Natural killer cell treated with Interleukin-12 subunit alpha and Interleukin-12 subunit beta and Interleukin-15 and Interleukin-18, amount 100 ng/mL, for 72 hours (primary cell): ENCODE measurements around the gene POR. TPM values are rescaled to one million over a fixed set of nuclear protein-coding genes. Genes with fewer than 3 reads are reported as not detected.
"Not testable (repeated sequence)": the region's sequence is repeated elsewhere in the genome, so short reads cannot be mapped to it uniquely, and the experiment has no call there.

ENCODE experiments used
- ATAC-seq, 2 donors: fragments of 150-1000 bp; cut with Tn5 transposase in 1 of 2; sonication (Bioruptor Pico), chemical (Tn5 transposase) in 1 of 2; 2 replicates each; pipeline ENCODE4 v1.10.0; 2021
- DNase-seq: peaks from one replicate; pipeline ENCODE4 v3.0.0; 2022; ENCODE audit warnings: low spot score
- H3K27ac Mint-ChIP-seq, 2 donors: 1 replicate in 1 of 2; 2 replicates in 1 of 2; pipeline ENCODE4 v1.8.0; 2022; ENCODE audit warnings: mixed read lengths in 2 of 2, mild to moderate bottlenecking in 1 of 2, moderate library complexity in 1 of 2
- H3K27me3 Mint-ChIP-seq, 2 donors: 1 replicate in 1 of 2; 2 replicates in 1 of 2; pipeline ENCODE4 v1.8.0; 2022; ENCODE audit warnings: mixed read lengths in 2 of 2
- H3K36me3 Mint-ChIP-seq: one replicate; pipeline ENCODE4 v1.8.0; 2022; ENCODE audit warnings: mixed read lengths
- H3K4me1 Mint-ChIP-seq, 2 donors: 1 replicate in 1 of 2; 2 replicates in 1 of 2; pipeline ENCODE4 v1.8.0; 2022; ENCODE audit warnings: low read depth in 2 of 2, mixed read lengths in 2 of 2, mild to moderate bottlenecking in 1 of 2
- H3K4me3 Mint-ChIP-seq: one replicate; pipeline ENCODE4 v1.8.0; 2022; ENCODE audit warnings: mixed read lengths
- H3K9me3 Mint-ChIP-seq: 2 replicates; pipeline ENCODE4 v1.8.0; 2022; ENCODE audit warnings: mixed read lengths
- total RNA-seq, 2 donors: library from RNA; stranded (reverse); gene quantifications; one replicate each; pipeline ENCODE4 v1.2.3, GENCODE V29; 2022

The POR gene
- total RNA-seq, 2 donors from 2014 or later, result 112 to 164 TPM

DNA sequence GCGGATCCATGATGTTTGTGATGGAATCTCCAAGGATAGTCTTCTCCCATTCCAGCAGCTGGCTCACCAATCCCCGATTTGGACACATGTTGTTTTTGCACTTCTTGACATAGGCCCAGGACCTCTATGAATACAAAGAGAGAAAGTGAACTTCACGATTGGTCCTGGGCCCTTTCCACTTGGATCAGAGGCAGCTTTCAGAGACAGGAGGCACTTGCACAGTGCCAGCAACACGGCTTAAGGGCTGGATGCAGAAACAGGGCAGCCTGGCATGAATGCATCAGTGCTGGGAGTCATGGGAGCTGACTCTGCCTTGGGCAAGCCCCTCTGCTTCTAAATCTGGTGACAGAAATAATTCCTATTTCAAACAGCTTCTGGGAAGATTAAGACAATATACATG lies 81.5 kb downstream of the POR start:
- Mint-ChIP-seq H3K9me3 (no peaks in the 10 kb centered on the region), H3K4me1 (peaks cover 30 to 52% of the 10 kb centered on the region in 2 donors), H3K4me3 (peak overlapping the region; percentile 28), H3K27me3 (no peaks in the 10 kb centered on the region), H3K36me3 (peaks cover 7% of the 10 kb centered on the region), H3K27ac (peak overlapping the region; percentile 57 to 80)
- ATAC-seq, result no peak
- no peak for DNase-seq

DNA sequence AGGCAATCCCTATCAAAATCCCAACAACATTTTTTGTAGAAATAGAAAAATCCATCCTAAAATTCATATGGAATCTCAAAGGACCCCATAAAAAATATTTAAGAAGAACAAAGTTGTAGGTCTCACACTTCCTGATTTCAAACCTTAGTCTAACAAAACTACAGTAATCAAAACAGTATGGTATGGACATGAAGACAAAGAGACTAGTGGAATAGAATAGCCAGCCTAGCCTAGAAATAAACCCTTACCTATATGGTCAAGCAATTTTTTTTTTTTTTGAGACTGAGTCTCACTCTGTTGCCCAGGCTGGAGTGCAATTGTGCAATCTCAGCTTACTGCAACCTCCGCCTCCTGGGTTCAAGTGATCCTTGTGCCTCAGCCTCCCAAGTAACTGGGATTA lies 83.1 kb downstream of the POR start:
- H3K4me1 Mint-ChIP-seq, result peaks cover 30 to 50% of the 10 kb centered on the region in 2 donors
- no peak for DNase-seq
- no peaks in the 10 kb centered on the region for H3K9me3 Mint-ChIP-seq
- H3K27me3 Mint-ChIP-seq, result no peaks in the 10 kb centered on the region
- no peak for ATAC-seq
- H3K4me3 Mint-ChIP-seq, result no peak overlapping the region
- H3K27ac Mint-ChIP-seq, result peak overlapping the region; percentile 57 to 80
- H3K36me3 Mint-ChIP-seq, result peaks cover 10% of the 10 kb centered on the region

DNA sequence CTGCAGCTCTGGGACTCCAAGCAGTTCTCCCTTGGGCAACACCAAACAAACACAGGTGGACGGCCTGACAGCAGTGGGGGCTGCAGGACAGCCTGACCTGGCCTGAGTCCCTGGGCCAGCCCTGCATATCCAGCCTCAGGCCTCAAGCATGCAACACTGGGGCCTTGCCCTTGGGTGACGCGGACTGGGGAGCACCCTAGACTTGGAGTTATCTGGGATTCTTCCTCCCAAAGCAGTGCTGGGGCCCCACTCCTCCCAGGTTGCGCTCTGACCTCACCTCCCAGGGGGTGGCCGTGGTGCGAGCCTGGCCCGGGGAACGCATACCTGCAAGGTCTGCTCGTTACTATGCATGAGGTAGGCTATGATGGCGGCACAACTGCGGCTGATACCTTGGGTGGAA lies 85.6 kb downstream of the POR start:
- Mint-ChIP-seq H3K4me3 (no peak overlapping the region), H3K27ac (no peak overlapping the region), H3K9me3 (no peaks in the 10 kb centered on the region), H3K27me3 (no peaks in the 10 kb centered on the region), H3K36me3 (peaks cover 12% of the 10 kb centered on the region), H3K4me1 (peaks cover 23 to 47% of the 10 kb centered on the region in 2 donors)
- no peak for DNase-seq
- ATAC-seq, result no peak

- no peak overlapping the region for H3K4me3 Mint-ChIP-seq
- ATAC-seq (no peak), DNase-seq (no peak)
- H3K36me3 Mint-ChIP-seq, result peaks cover 12% of the 10 kb centered on the region
- no peak overlapping the region for H3K27ac Mint-ChIP-seq
- no peaks in the 10 kb centered on the region for H3K27me3 Mint-ChIP-seq
- no peaks in the 10 kb centered on the region for H3K9me3 Mint-ChIP-seq
- peaks cover 7 to 32% of the 10 kb centered on the region in 2 donors for H3K4me1 Mint-ChIP-seq
Observed at GRCh38 chr7:76002139-76002538, 87.2 kb downstream of the POR start.

DNA sequence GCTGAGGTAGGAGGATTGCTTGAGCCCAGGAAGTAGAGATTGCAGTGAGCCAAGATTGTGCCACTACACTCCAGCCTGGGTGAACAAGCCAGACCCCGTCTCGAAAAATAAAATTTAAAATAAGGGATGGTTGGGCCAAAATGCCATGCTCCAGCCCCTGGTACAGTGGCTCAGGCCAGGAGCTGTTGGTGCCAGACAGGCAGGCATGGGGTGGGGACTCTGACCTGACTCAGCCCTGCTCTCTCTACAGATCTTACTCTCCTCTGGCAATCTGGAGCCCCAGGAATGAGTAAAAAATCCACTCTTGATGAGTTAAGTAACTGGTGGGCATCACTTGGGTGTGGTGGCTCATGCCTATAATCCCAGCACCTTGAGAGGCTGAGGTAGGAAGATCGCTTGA lies 87.9 kb downstream of the POR start:
- DNase-seq (no peak), ATAC-seq (no peak)
- Mint-ChIP-seq H3K27me3 (no peaks in the 10 kb centered on the region), H3K9me3 (no peaks in the 10 kb centered on the region), H3K27ac (no peak overlapping the region), H3K4me1 (peaks cover under 1 to 26% of the 10 kb centered on the region in 2 donors), H3K4me3 (no peak overlapping the region), H3K36me3 (peaks cover 12% of the 10 kb centered on the region)

GRCh38 chr7:76003351-76003750 lies 88.4 kb downstream of the POR start:
- peaks cover 4 to 29% of the 10 kb centered on the region in 2 donors for H3K4me1 Mint-ChIP-seq
- H3K36me3 Mint-ChIP-seq, result peaks cover 12% of the 10 kb centered on the region
- H3K27ac Mint-ChIP-seq, result no peak overlapping the region
- DNase-seq (no peak), ATAC-seq (no peak)
- H3K4me3 Mint-ChIP-seq, result no peak overlapping the region
- H3K27me3 Mint-ChIP-seq, result no peaks in the 10 kb centered on the region
- H3K9me3 Mint-ChIP-seq, result no peaks in the 10 kb centered on the region

GRCh38 chr7:76005004-76005403 lies 90.0 kb downstream of the POR start:
- Mint-ChIP-seq H3K27ac (peak overlapping the region in 1 of 2 donors; percentile 61), H3K4me1 (peaks cover 21 to 36% of the 10 kb centered on the region in 2 donors)
- not testable (repeated sequence) for H3K4me3 Mint-ChIP-seq, ATAC-seq, H3K27me3 Mint-ChIP-seq, H3K9me3 Mint-ChIP-seq, DNase-seq, H3K36me3 Mint-ChIP-seq

DNA sequence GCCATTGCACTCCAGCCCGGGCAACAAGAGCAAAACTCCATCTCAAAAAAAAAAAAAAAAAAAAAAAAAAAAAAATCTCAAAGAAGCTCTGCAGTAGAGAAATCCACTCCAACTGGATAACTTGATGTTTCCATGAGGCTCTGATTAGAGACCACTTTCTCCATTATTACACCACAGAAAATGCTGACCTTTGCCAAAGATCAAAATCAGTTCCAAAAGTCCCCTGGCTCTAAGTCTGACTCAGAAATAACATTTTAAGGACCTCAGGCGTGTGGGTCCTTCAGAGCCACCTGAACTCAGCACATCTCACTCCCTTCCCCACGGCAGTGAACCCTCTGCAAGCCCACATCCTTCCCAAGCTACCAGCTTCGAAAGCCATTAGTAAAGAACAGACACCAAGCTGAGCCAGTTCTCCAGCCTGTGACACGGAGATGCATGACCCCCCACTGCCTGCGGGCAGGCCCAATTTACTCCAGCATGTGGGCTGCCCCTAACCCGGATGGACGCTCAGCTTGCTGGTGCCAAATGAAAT lies 93.3 kb downstream of the POR start:
- peak overlapping the region; percentile 89 to 95 for H3K27ac Mint-ChIP-seq
- peaks cover 36 to 42% of the 10 kb centered on the region in 2 donors for H3K4me1 Mint-ChIP-seq
- peak; percentile 74 to 75 for ATAC-seq
- peak; percentile 73 for DNase-seq
- no peaks in the 10 kb centered on the region for H3K9me3 Mint-ChIP-seq
- peak overlapping the region; percentile 69 for H3K4me3 Mint-ChIP-seq
- peaks cover 5% of the 10 kb centered on the region for H3K36me3 Mint-ChIP-seq
- no peaks in the 10 kb centered on the region for H3K27me3 Mint-ChIP-seq

DNA sequence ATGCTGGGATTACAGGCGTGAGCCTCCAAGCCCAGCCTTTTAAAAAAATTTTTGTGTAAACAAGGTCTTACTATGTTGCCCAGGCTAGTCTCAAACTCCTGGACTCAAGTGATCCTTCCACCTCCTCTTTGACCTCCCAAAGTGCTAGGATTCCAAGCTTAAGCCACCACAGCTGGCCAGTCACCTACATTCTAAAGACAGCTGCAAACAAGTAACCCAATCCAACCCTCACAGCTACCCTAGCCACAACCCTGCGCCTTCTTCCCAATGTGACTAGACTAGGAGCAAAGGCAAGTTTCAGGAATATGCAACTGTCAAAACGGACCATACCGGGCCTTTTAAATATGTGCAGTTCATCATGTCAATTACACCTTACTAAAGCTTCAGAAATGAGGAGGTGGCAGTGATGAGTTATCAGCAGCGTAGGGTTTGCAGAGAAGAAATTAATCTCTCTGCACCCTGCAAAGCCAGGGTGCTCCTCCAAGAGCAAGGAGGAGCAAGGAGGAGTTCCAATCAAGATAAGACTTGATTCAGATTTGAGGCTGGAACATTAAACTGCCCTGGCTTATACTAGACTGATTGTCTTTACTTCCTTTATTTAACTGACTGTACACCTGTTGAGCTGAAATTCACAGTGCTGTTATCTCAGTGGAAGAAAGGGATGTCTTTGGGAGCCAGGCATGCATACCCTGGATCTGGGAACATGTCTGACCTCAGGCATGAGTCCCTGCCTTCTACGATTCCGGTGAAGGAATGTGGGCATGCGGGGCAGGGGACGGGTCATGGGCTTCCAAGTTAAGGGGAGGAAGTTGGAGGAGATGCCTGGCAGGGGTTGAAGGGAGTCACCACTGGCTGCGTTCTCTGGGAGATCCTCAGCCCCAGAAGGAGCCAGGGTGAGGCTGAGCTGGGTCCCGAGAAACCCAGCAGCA lies 95.0 kb downstream of the POR start:
- H3K36me3 Mint-ChIP-seq, result peaks cover 4% of the 10 kb centered on the region
- peak overlapping the region; percentile 69 for H3K4me3 Mint-ChIP-seq

DNA sequence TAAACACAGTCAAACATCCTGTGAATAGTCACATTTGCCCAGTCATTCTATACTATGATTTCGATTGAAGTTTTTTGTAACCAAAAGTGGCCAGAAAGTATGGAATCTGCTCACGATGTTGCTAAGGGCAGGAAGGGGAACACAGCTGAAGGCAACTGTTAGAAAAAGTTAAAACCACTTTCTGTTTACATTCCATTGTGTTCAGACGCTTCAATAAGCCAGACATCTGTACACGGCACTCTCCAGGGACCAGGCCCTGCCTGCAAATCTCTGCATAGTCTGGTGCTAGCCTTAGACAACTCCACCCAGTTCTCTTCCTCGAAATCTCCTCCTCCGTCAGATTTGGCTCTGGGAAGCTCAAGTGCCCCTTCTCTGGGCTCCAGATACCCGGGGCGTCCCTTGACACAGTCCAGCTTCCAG lies 96.5 kb downstream of the POR start:
- Mint-ChIP-seq H3K27me3 (no peaks in the 10 kb centered on the region), H3K4me3 (peak overlapping the region; percentile 41), H3K36me3 (peaks cover 4% of the 10 kb centered on the region), H3K27ac (peak overlapping the region; percentile 89 to 95), H3K9me3 (no peaks in the 10 kb centered on the region), H3K4me1 (peaks cover 36 to 48% of the 10 kb centered on the region in 2 donors)
- DNase-seq (no peak), ATAC-seq (no peak)

More for the DNA sequence above, 95.0 kb downstream of the POR start:
- H3K9me3 Mint-ChIP-seq, result no peaks in the 10 kb centered on the region
- H3K4me1 Mint-ChIP-seq, result peaks cover 36 to 45% of the 10 kb centered on the region in 2 donors
- H3K27ac Mint-ChIP-seq, result peak overlapping the region; percentile 89 to 95
- no peaks in the 10 kb centered on the region for H3K27me3 Mint-ChIP-seq
- DNase-seq, result no peak
- ATAC-seq, result no peak

GRCh38 chr7:76016191-76016947 lies 101.4 kb downstream of the POR start:
- H3K9me3 Mint-ChIP-seq, result no peaks in the 10 kb centered on the region
- H3K4me1 Mint-ChIP-seq, result peaks cover 16 to 39% of the 10 kb centered on the region in 2 donors
- H3K27me3 Mint-ChIP-seq, result no peaks in the 10 kb centered on the region
- no peak overlapping the region for H3K27ac Mint-ChIP-seq
- ATAC-seq, result no peak
- DNase-seq, result no peak
- H3K4me3 Mint-ChIP-seq, result no peak overlapping the region
- H3K36me3 Mint-ChIP-seq, result peaks cover 1% of the 10 kb centered on the region

GRCh38 chr7:76018520-76018919 lies 103.6 kb downstream of the POR start:
- not testable (repeated sequence) for H3K9me3 Mint-ChIP-seq, H3K27me3 Mint-ChIP-seq, H3K4me3 Mint-ChIP-seq, ATAC-seq, DNase-seq, H3K36me3 Mint-ChIP-seq
- peaks cover 13 to 40% of the 10 kb centered on the region in 2 donors for H3K4me1 Mint-ChIP-seq
- H3K27ac Mint-ChIP-seq, result peak overlapping the region in 1 of 2 donors; percentile 89

DNA sequence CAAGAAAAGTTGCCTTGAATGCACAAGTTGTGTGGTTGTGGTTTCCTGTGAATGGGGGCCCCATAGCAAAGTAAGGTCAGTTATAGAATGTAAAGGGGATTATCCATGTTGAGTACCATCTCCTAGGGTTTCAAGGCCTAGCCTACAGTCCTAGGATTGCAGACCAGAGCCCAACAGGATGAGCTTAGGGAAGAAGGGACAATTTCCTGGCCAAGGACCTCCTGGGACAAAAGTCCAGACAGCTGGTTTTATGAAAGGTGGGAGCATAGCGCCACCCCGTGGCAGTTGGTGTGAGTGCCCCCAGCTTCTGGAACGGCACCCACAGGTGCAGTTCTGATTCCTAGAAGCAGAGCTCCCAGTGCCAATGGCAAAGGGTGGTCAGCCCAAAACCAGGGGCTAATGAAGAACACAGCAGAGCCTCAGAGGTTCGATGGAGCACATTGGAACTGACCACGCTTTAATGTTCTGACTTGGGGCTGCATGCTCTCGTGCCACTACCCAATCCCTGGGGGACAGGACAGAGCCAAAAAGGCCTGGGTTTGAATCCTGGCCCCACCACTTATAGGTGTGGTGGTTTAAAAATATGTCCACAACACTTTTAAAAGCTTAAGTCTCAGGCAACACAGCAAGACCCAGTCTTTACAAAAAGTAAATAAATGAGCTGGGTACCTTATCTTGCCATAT lies 105.2 kb downstream of the POR start:
- peaks cover 9% of the 10 kb centered on the region for H3K36me3 Mint-ChIP-seq
- peaks cover 13 to 36% of the 10 kb centered on the region in 2 donors for H3K4me1 Mint-ChIP-seq
- H3K4me3 Mint-ChIP-seq, result peak overlapping the region; percentile 53
- H3K9me3 Mint-ChIP-seq, result no peaks in the 10 kb centered on the region
- no peaks in the 10 kb centered on the region for H3K27me3 Mint-ChIP-seq
- ATAC-seq, result peak; percentile 66 to 82
- peak overlapping the region; percentile 10 to 89 for H3K27ac Mint-ChIP-seq
- peak; percentile 64 for DNase-seq
